Mesothelial cell of epicardium (in vitro differentiated cells): ENCODE results near the gene INHBC. TPM values are rescaled to one million over a fixed set of nuclear protein-coding genes. Genes with fewer than 3 reads are reported as not detected.
"Not testable (repeated sequence)": the region's sequence is repeated elsewhere in the genome, so short reads cannot be mapped to it uniquely, and the experiment has no call there.

Experiments used
- DNase-seq, 2 experiments: peaks; one replicate each; pipeline ENCODE4 v3.0.0; 2021; ENCODE audit warnings: low spot score in 2 of 2; ENCODE audit not compliant: unreplicated experiment in 2 of 2
- H3K27ac Mint-ChIP-seq: 2 replicates; pipeline ENCODE4 v1.8.0; 2021; ENCODE audit warnings: mixed read lengths
- H3K27me3 Mint-ChIP-seq: 2 replicates; pipeline ENCODE4 v1.8.0; 2021; ENCODE audit warnings: low read depth, mixed read lengths
- H3K36me3 Mint-ChIP-seq: 2 replicates; pipeline ENCODE4 v1.8.0; 2021; ENCODE audit warnings: mixed read lengths
- H3K4me1 Mint-ChIP-seq: 2 replicates; pipeline ENCODE4 v1.8.0; 2021; ENCODE audit warnings: mixed read lengths
- H3K4me3 Mint-ChIP-seq: 2 replicates; pipeline ENCODE4 v1.8.0; 2021; ENCODE audit warnings: mild to moderate bottlenecking, moderate library complexity, mixed read lengths
- H3K9me3 Mint-ChIP-seq: 2 replicates; pipeline ENCODE4 v1.8.0; 2021; ENCODE audit warnings: mixed read lengths
- total RNA-seq: library from RNA; stranded (reverse); gene quantifications from 3 replicates; pipeline ENCODE4 v1.2.1, GENCODE V29; 2021
- TF ChIP-seq, protein P1 (sequence below): fragments of 200-600 bp; sonication (generic); IDR thresholded peaks from one replicate; pipeline ENCODE4 v1.5.0; 2021; ENCODE audit warnings: antibody characterized with exemption; ENCODE audit not compliant: unreplicated experiment

INHBC gene
- total RNA-seq, 1 donor from 2014 or later = 0.31 TPM

DNA sequence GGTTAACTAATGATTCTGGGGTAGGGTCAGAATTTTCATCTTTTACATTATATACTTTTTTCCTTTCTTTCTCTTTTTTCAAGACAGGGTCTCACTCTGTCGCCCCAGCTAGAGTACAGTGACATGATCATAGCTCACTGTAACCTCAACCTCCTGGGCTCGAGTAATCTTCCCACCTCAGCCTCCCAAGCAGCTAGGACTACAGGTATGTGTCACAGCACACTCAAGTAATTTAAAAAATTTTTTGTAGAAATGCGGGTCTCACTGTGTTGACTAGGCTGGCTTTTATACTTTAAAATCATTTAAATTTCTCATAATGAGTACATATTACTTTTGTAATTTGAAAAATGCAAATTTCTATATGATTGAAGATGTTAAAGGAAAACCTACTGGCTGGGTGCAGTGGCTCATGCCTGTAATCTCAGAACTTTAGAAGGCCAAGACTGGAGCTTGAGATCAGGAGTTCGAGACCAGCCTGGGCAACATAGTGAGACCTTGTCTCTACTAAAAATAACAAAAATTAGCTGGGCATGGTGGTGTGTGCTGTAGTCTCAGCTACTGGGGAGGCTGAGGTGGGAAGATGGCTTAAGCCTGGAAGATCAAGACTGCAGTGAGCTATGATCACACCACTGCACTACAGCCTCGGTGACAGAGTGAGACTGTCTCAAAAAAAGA lies 29.5 kb upstream of the INHBC start:
- Mint-ChIP-seq H3K4me3 (no peak overlapping the region), H3K4me1 (peaks cover 2% of the 10 kb centered on the region), H3K27me3 (no peaks in the 10 kb centered on the region), H3K27ac (no peak overlapping the region), H3K9me3 (no peaks in the 10 kb centered on the region), H3K36me3 (peaks cover 3% of the 10 kb centered on the region)
- TF ChIP-seq, protein P1, sequence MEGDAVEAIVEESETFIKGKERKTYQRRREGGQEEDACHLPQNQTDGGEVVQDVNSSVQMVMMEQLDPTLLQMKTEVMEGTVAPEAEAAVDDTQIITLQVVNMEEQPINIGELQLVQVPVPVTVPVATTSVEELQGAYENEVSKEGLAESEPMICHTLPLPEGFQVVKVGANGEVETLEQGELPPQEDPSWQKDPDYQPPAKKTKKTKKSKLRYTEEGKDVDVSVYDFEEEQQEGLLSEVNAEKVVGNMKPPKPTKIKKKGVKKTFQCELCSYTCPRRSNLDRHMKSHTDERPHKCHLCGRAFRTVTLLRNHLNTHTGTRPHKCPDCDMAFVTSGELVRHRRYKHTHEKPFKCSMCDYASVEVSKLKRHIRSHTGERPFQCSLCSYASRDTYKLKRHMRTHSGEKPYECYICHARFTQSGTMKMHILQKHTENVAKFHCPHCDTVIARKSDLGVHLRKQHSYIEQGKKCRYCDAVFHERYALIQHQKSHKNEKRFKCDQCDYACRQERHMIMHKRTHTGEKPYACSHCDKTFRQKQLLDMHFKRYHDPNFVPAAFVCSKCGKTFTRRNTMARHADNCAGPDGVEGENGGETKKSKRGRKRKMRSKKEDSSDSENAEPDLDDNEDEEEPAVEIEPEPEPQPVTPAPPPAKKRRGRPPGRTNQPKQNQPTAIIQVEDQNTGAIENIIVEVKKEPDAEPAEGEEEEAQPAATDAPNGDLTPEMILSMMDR = no peak
- DNase-seq = no peak

DNA sequence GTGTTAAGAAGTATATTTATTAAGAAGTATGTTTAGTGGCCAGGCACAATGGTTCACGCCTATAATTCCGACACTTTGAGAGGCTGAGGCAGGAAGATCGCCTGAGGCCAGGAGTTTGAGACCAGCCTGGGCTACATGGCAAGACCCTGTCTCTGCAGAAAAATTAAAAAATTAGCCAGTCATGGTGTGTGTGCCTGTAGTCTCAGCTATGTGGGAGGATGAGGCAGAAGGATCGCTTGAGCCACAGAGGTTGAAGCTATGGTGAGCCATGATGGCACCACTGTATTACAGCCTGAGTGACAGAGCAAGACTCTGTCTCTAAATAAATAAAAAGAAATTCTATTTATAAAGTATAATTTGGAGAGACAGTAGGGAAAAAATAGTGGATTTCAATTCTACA lies 24.1 kb upstream of the INHBC start:
- Mint-ChIP-seq H3K4me1 (peaks cover 4% of the 10 kb centered on the region), H3K36me3 (peaks cover 3% of the 10 kb centered on the region), H3K27me3 (no peaks in the 10 kb centered on the region), H3K4me3 (no peak overlapping the region), H3K9me3 (no peaks in the 10 kb centered on the region), H3K27ac (no peak overlapping the region)
- TF ChIP-seq, protein P1 = no peak
- no peak for DNase-seq

DNA sequence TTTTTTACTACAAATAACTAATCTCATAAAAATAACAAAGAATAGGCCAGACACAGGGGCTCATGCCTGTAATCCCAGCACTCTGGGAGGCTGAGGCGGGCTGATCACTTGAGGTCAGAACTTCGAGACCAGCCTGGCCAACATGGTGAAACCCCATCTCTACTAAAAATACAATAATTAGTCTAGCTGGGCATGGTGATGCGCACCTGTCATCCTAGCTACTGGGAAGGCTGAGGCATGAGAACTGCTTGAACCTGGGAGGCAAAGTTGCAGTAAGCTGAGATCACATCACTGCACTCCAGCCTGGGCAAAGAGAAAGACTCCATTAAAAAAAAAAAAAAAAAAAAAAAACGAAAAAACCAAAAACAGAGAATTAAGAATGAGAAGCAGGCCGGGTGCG lies 20.4 kb upstream of the INHBC start:
- DNase-seq, H3K27me3 Mint-ChIP-seq, H3K9me3 Mint-ChIP-seq, H3K4me1 Mint-ChIP-seq, H3K4me3 Mint-ChIP-seq, H3K27ac Mint-ChIP-seq, H3K36me3 Mint-ChIP-seq: not testable (repeated sequence)

GRCh38 chr12:57415088-57415487 lies 19.5 kb upstream of the INHBC start:
- Mint-ChIP-seq H3K4me3 (no peak overlapping the region), H3K27me3 (no peaks in the 10 kb centered on the region), H3K4me1 (peaks cover 5% of the 10 kb centered on the region), H3K27ac (no peak overlapping the region), H3K36me3 (peaks cover 4% of the 10 kb centered on the region), H3K9me3 (no peaks in the 10 kb centered on the region)
- TF ChIP-seq, protein P1 = no peak
- DNase-seq = no peak

GRCh38 chr12:57416039-57416996 lies 18.3 kb upstream of the INHBC start:
- Mint-ChIP-seq H3K9me3 (no peaks in the 10 kb centered on the region), H3K4me1 (peaks cover 5% of the 10 kb centered on the region), H3K27ac (peak overlapping the region; percentile 31), H3K4me3 (no peak overlapping the region), H3K36me3 (peaks cover 4% of the 10 kb centered on the region), H3K27me3 (no peaks in the 10 kb centered on the region)
- DNase-seq = no peak
- TF ChIP-seq, protein P1 = no peak

GRCh38 chr12:57418255-57418654 lies 16.3 kb upstream of the INHBC start:
- TF ChIP-seq, protein P1 = no peak
- Mint-ChIP-seq H3K36me3 (peaks cover 15% of the 10 kb centered on the region), H3K9me3 (no peaks in the 10 kb centered on the region), H3K4me1 (peaks cover 5% of the 10 kb centered on the region), H3K27me3 (no peaks in the 10 kb centered on the region), H3K4me3 (no peak overlapping the region), H3K27ac (no peak overlapping the region)
- DNase-seq = no peak
